ENCODE measurements around the gene ZMAT3. TPM values are rescaled to one million over a fixed set of nuclear protein-coding genes. Genes with fewer than 3 reads are reported as not detected.

The ZMAT3 gene
- total and polyA plus RNA-seq, 2 of the 8 experiments (the other 6 are each of a cell fraction or from before 2014, with no cell fraction given) = 5.0 to 9.2 TPM

GRCh38 chr3:179000144-179000543 lies 71.5 kb downstream of the ZMAT3 start:
- H4K20me1 ChIP-seq (replicated peaks in 1 of 2; ENCODE audit: control insufficient read depth in 1 of 2, insufficient read depth in 2 of 2, low read length in 2 of 2) = no peaks in the 10 kb centered on the region
- H2BK12ac ChIP-seq (ENCODE audit: low read depth, low read length) = no peak overlapping the region
- H3K79me1 ChIP-seq (ENCODE audit: low read depth, low read length) = no peaks in the 10 kb centered on the region
- POLR2A ChIA-PET (ENCODE audit: partially characterized antibody) = no interaction called here
- H4K91ac ChIP-seq (replicated peaks; ENCODE audit: insufficient read length, low read length) = no peak overlapping the region
- H3K27me3 ChIP-seq (replicated peaks in 1 of 4; ENCODE audit: control insufficient read depth in 3 of 4, extremely low read depth in 1 of 4, insufficient read depth in 3 of 4, low read length in 3 of 4) = no peaks in the 10 kb centered on the region
- no peak overlapping the region for H4K5ac ChIP-seq (ENCODE audit: insufficient read length, low read depth, low read length)
- H3K23ac ChIP-seq (ENCODE audit: insufficient read length) = no peak overlapping the region
- no peaks in the 10 kb centered on the region for H3K9me3 ChIP-seq (ENCODE audit: insufficient read depth in 2 of 2, low read depth in 1 of 2, low read length in 1 of 2)
- H3K14ac ChIP-seq (ENCODE audit: insufficient read length) = no peak overlapping the region
- no peak overlapping the region for H2AK5ac ChIP-seq (ENCODE audit: low read depth, low read length)
- FAIRE-seq (no peak), DNase-seq (ENCODE audit: low read depth in 1 of 2, low spot score in 2 of 2) (no peak)
- H3K18ac ChIP-seq (ENCODE audit: extremely low read depth, low read length) = no peak overlapping the region
- TF ChIP-seq GABPA (IDR thresholded peaks at IDR 0.05; ENCODE audit: borderline replicate concordance, insufficient read depth, low read length) (no peak), RBBP5 (IDR thresholded peaks at IDR 0.05; ENCODE audit: borderline replicate concordance, low read depth, low read length) (no peak), RAD21 (IDR thresholded peaks at IDR 0.05 in 1 of 2, conservative IDR thresholded peaks at IDR 0.05 in 1 of 2; ENCODE audit: low read depth in 2 of 2, low read length in 2 of 2) (no peak), SUZ12 (IDR thresholded peaks at IDR 0.05; ENCODE audit: low read length) (no peak), SIRT6 (IDR thresholded peaks at IDR 0.05; ENCODE audit: low read length) (no peak)
- H2BK20ac ChIP-seq (ENCODE audit: low read length) = no peak overlapping the region
- H3K56ac ChIP-seq (replicated peaks; ENCODE audit: insufficient read length, low read depth, low read length) = no peak overlapping the region
- H3K23me2 ChIP-seq (ENCODE audit: low read depth, low read length) = no peaks in the 10 kb centered on the region
- H3K4me1 ChIP-seq (replicated peaks in 1 of 4; ENCODE audit: control insufficient read depth in 3 of 4, insufficient read depth in 4 of 4, low read length in 3 of 4) = 0 out of 7 replicates have a peak, but pooled peaks cover 0 to 2% (median 0%) of the 10 kb centered on the region in 4 experiments
- no peaks in the 10 kb centered on the region for H3K79me2 ChIP-seq (ENCODE audit: control insufficient read depth in 1 of 2, insufficient read depth in 2 of 2, low read length in 2 of 2)
- no peak overlapping the region for H3K4me3 ChIP-seq (ENCODE audit: extremely low read depth in 1 of 4, insufficient read depth in 2 of 4, low read depth in 3 of 4, low read length in 4 of 4)
- no peak overlapping the region for H2BK120ac ChIP-seq (replicated peaks; ENCODE audit: low read depth, low read length)
- H2AFZ ChIP-seq (ENCODE audit: low read length) = no peak overlapping the region
- no peak overlapping the region for H3K4ac ChIP-seq (replicated peaks; ENCODE audit: insufficient read length, low read depth, low read length)
- CTCF ChIA-PET (ENCODE audit: partially characterized antibody) = interaction anchor here (1.0 kb wide), 1 partner anchor 17 kb away, joined by 3 read pairs; no protein-coding TSS in a partner anchor
- H3K27ac ChIP-seq (ENCODE audit: low read depth, low read length) = no peak overlapping the region
- H2BK15ac ChIP-seq (ENCODE audit: low read length) = no peak overlapping the region
- H4K8ac ChIP-seq (ENCODE audit: extremely low read depth, insufficient read depth, low read length) = no peak overlapping the region
- no peak overlapping the region for H2BK5ac ChIP-seq (ENCODE audit: low read depth, low read length)
- H3K4me2 ChIP-seq (ENCODE audit: insufficient read depth in 1 of 2, low read depth in 2 of 2, low read length in 2 of 2) = no peak overlapping the region
- H3K36me3 ChIP-seq (ENCODE audit: control insufficient read depth in 2 of 4, insufficient read depth in 4 of 4, low read length in 3 of 4) = no peaks in the 10 kb centered on the region
- no peak overlapping the region for H3K9ac ChIP-seq (replicated peaks in 1 of 4; ENCODE audit: extremely low read depth in 1 of 4, low read depth in 3 of 4, low read length in 3 of 4)
